ENCODE results near the gene DLK1.

DLK1 gene

DNA sequence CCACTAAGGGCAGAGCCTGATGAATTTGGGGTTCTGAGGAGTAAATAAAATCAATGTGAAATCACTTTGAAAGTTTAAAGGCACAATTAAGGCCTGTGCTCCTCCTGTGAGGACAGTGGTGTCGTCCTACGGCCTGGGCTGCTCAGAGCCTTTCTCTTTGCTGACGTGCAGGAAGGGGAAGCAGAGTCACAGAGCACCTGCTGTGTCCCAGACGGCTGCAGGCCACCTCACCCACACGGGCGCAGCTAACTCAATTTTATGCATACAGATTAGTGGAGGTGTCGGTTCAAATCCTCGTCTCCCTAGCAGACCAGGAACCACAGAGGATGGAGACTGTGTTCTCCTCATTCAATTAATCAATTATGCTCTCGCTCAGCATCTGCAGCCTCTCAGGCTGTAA is 11.4 kb upstream of the DLK1 start:
- no peak overlapping the region for H3K4me3 ChIP-seq (ENCODE audit: low read length)
- TF ChIP-seq ZNF274 (IDR thresholded peaks at IDR 0.05; ENCODE audit: low read depth, low read length) = no peak

DNA sequence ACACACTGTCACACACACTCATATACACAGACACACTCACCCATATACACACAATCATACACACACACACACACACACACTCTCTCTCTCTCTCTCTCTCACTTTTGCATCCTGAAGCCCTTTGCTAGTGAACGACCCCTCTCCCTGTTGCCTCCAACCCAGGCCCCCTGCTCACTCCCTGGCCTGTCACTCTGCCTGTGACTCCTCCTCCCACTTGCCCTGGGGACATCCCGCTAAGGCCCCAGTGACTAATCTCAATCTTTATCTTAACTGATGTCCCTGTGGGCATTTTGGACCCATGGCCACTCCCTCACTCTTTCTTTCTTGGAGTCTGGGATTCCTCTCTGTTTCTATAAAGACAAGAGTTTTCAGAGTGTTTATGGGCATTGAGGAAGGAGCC is 10.9 kb upstream of the DLK1 start:
- TF ChIP-seq ZNF274 (IDR thresholded peaks at IDR 0.05; ENCODE audit: low read depth, low read length) = no peak
- no peak overlapping the region for H3K4me3 ChIP-seq (ENCODE audit: low read length)

- H3K4me3 ChIP-seq (ENCODE audit: low read length) = no peak overlapping the region
- no peak for TF ChIP-seq ZNF274 (IDR thresholded peaks at IDR 0.05; ENCODE audit: low read depth, low read length)
Measured at GRCh38 chr14:100717386-100717785, 9.3 kb upstream of the DLK1 start.

- H3K4me3 ChIP-seq (ENCODE audit: low read length) = no peak overlapping the region
- no peak for TF ChIP-seq ZNF274 (IDR thresholded peaks at IDR 0.05; ENCODE audit: low read depth, low read length)
Measured at GRCh38 chr14:100719976-100720520, 6.6 kb upstream of the DLK1 start.

- H3K4me3 ChIP-seq (ENCODE audit: low read length) = no peak overlapping the region
Measured at GRCh38 chr14:100721568-100721967, 5.1 kb upstream of the DLK1 start.

GRCh38 chr14:100722367-100722766 is 4.3 kb upstream of the DLK1 start:
- TF ChIP-seq ZNF274 (IDR thresholded peaks at IDR 0.05; ENCODE audit: low read depth, low read length) = no peak
- no peak overlapping the region for H3K4me3 ChIP-seq (ENCODE audit: low read length)

More at GRCh38 chr14:100721568-100721967, 5.1 kb upstream of the DLK1 start:
- no peak for TF ChIP-seq ZNF274 (IDR thresholded peaks at IDR 0.05; ENCODE audit: low read depth, low read length)

- no peak overlapping the region for H3K4me3 ChIP-seq (ENCODE audit: low read length)
- TF ChIP-seq ZNF274 (IDR thresholded peaks at IDR 0.05; ENCODE audit: low read depth, low read length) = no peak
Measured at GRCh38 chr14:100723135-100723829, 3.4 kb upstream of the DLK1 start.

GRCh38 chr14:100723830-100724437 is 2.8 kb upstream of the DLK1 start:
- H3K4me3 ChIP-seq (ENCODE audit: low read length) = no peak overlapping the region
- no peak for TF ChIP-seq ZNF274 (IDR thresholded peaks at IDR 0.05; ENCODE audit: low read depth, low read length)

DNA sequence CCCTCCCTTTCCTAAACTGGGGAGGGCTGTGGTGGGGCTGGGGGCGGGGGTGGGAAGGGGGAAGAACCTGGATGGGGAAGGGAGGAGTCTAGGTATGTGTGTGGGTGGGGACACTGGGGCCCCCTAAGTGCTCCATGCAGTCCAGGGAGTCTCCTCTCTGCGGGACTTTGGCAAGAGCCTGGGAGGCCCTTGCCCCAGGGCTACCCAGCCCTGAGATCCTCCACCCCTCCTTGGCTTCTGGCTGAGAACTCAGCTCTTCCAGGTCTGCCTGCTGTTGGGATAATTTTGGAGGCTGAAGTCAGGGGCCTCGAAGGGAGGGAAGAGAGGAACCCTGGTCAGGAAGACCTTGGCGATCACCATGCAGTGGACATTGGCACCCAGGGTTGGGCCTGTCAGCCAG is 2.2 kb upstream of the DLK1 start:
- no peak for TF ChIP-seq ZNF274 (IDR thresholded peaks at IDR 0.05; ENCODE audit: low read depth, low read length)

DNA sequence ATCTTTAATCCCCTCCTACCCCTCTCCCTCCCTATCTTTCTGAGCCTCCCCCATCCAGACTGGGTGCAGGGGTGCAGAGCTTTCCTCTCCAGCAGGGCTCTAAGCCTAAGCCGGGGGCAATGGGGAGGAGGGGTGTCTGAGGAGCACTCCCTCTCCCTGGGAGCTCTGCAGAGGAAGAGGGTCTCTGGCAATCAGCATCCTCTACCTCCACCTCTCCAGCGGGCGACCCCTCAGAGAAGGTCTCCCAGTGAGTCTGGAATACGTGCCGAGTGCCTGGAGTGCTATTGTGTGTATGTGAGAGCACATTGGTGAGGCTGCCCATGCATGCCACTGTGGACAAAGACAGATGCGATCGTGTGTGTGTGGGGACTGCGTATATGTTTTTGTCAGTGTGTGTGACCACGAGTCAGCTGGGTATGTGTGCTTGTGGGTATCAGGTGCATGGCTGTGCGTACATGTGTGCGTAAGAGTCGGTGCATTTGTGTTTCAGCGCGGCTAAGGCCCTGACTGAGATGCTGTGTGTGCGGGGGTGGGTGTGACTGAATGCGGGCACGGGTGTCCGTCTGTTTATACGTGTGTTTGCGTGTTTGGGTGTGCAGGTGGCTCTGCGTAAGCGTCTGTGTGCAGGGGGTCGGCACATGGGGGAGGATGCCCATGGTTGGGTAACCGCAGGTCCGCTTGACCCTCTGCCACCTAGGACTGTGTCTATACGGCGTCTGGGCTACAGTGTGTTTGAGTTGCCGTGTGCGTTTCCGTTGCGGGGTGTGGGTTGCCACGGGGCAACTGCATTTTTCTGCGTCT is 905 bp upstream of the DLK1 start:
- no peak for TF ChIP-seq ZNF274 (IDR thresholded peaks at IDR 0.05; ENCODE audit: low read depth, low read length)
- no peak overlapping the region for H3K4me3 ChIP-seq (ENCODE audit: low read length)

More for the DNA sequence above, 2.2 kb upstream of the DLK1 start:
- no peak overlapping the region for H3K4me3 ChIP-seq (ENCODE audit: low read length)

- no peak overlapping the region for H3K4me3 ChIP-seq (ENCODE audit: low read length)
- TF ChIP-seq ZNF274 (IDR thresholded peaks at IDR 0.05; ENCODE audit: low read depth, low read length) = no peak
Measured at GRCh38 chr14:100727086-100727872, 587 bp downstream of the DLK1 start.

- no peak overlapping the region for H3K4me3 ChIP-seq (ENCODE audit: low read length)
- no peak for TF ChIP-seq ZNF274 (IDR thresholded peaks at IDR 0.05; ENCODE audit: low read depth, low read length)
Measured at GRCh38 chr14:100727873-100728240, 1.2 kb downstream of the DLK1 start.

DNA sequence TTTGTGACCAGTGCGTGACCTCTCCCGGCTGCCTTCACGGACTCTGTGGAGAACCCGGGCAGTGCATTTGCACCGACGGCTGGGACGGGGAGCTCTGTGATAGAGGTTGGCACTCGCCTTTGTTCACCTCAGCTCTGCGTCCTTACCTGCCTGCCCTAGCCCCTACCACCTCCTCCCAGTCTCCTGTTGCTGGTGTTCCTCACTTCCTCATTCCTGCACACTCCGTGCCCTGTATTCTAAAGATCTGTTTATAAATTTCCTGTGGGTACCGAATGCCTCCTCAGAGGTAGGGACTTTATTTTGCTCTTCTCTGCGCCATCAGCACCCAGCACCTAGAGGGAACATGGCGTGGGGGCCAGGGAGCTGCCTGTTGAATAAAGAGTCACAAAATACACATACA is 2.3 kb downstream of the DLK1 start:
- no peak overlapping the region for H3K4me3 ChIP-seq (ENCODE audit: low read length)
- TF ChIP-seq ZNF274 (IDR thresholded peaks at IDR 0.05; ENCODE audit: low read depth, low read length) = no peak

DNA sequence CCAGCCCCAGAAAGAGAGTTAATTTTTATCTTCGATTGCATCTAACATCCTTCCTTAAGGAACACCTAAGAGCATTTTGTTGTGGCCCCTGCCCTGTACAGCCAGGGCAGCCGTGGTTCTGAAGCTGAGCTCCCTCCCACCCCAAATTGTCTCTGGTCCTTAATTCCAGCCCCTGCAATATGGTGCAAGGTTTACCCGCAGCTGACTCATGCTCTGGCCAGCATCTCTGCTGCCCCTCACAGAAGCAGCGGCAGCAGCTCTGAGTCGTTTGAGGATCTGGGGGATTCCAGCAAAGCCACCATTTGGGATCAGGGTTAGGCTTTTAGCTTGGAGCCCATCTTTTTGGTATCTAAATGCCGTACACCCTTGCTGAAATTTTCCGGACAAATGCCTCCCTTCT is 3.3 kb downstream of the DLK1 start:
- TF ChIP-seq ZNF274 (IDR thresholded peaks at IDR 0.05; ENCODE audit: low read depth, low read length) = no peak
- H3K4me3 ChIP-seq (ENCODE audit: low read length) = no peak overlapping the region
